Measurements from ENCODE around the gene TNNI3K.

TNNI3K gene

GRCh38 chr1:74505928-74506710, 270.9 kb downstream of the TNNI3K start:
- DNase-seq: no peak

GRCh38 chr1:74508449-74508848, 273.3 kb downstream of the TNNI3K start:
- no peak for DNase-seq

DNA sequence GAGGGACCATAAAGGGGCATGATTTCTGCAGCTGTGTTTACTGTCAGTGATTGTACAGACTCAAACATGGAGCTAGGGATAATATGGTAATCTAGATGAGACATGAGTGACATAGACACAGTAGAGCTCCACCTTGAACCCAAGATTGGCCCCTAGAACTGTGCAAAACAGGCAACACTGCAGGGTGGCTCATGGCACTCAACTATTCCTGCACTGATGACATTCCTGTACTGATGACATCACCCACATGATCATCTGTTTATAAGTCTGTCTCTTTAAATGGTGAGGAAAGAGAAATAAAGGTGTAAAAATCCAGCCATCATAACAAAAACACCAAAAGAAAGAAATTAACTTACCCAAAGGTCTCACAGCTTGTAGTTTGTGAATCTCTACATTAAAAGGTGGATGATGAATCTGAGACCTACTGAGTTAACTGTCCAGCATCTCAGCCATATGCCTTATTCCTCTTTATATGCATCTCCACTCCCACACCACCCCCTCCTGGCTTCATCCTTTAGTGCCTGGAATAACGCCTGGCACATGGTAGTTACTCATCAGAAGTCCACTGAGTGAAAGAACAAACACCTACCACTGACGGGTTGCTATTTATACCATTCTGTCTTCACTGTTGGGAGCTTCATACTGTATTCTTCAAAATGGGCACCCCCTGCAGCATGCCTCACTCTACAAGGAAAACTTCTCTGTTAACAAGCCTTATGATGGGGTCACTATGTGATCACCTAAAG, 277.2 kb downstream of the TNNI3K start, which contains the start of gene LRRC53:
LRRC53 (minus strand) TSS at position 442 of the 746 bp plus-strand sequence. CDS start 29,262 bp downstream, outside the sequence.
- DNase-seq: no peak

DNA sequence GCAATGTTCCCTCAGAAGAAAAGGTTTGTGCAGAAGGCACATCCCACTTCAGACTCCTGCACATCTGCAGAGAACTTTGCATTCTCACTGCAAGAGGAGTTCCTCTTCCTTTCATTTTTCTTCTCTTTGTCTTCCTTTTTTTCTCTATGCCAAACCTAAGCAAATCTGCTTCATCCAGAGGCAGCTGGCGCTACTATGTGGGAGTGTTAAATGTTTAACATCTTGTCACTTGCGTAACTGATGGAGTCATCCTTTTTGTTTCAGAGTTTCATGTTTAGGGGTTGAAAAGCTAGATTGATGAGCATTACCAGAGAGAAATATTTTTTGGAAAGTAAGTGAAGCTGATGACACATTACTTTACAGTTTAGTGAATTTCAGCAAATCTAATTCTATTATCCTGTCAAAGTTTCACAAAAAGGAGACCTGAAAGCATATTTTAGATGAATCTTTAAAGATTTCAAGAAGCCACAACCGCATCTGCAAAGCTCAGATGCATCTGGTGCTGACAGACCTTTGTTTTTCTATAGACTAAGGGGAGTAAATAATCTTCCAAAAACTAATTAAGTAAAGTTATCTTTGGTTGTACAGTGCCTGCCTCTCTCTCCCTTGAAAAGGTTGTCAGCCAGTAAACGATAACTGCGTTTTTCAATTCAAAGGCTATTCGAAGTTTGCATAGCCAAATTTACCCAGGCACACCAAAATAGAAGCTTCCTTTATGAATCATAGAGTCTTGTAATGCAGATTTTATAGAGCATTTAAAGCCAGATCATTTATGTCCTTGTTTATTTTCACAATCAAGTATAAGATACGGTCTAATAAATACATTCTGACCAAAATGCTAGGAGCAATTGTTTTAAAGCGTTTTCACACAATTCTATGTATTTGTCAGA, 278.5 kb downstream of the TNNI3K start:
- no peak for DNase-seq

DNA sequence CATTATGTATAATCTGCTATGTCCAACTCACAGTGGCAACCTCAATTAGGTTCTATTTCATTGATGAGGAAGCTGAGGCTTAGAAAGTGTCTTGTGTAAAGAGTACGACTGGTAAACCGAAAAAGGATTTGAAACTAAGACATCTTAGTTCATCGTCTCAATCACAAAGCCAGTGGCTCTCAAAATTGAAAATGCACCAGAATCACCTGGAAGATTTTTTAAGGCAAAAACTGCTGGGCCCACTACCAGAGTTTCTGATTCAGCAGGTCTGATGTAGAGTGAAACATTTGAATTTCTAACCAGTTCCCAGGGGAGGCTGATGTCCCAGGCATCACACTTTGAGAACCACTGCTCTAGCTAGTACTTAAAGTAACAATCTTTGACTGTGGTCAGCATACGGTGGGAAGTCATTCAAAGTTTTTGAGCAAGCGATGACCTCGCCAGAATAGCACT, 282.4 kb downstream of the TNNI3K start:
- DNase-seq: no peak

DNA sequence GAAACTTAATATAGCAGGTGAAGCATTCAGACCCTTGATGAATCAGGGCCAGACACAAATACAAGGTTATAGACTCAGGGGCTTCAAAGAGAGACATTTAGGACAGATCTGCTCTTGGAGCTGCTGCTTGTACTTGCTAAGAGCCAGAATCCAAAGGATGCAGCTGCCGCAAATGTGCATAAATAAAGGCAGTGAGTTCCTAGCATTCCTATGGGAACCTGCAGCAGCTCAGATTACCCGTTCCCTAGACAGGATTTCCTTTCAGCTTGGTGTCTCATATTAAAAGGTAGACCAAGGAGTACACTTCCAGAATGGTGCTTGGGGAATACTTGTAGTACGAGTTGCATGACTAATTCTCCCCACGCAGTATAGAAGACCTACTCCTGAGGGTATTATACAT, 287.0 kb downstream of the TNNI3K start:
- no peak for DNase-seq

GRCh38 chr1:74523873-74524480, 288.8 kb downstream of the TNNI3K start:
- DNase-seq: no peak

DNA sequence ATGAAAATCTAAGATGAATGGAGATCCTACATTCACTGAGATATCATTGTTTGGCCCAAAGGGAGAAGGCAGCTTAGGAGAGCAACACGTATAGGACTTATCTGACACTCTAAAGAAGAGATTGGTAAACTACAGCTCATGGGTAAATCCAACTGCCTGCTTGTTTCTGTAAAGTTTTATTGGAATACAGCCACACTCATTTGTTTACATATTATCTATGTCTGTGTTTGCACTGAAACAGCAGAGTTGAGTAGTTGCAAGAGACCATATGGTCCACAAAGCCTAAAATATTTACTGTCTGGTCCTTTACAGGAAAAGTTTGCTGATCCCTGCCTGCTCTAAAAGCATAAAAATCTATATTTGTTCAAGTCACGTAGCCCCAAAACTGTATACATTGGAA, 291.5 kb downstream of the TNNI3K start:
- DNase-seq: no peak

DNA sequence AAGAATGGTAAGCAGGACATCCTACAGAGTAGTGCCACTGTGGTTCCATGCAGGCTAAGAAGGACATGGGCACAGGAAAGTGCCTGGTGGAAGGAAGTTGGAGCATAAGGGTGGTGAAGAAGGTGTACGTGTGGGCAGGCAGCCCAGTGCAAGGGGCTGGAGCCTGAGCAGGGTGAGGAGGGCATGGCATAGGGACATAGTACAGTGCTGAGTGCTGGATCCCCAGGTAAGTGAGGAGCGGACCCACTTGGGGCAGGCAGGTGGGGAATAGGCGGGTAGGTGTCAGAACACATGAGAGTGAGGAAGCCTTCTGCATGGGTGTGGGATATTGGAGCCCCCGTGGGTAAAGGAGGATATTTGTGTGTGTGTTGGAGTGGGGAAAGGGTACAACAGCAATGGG, 292.9 kb downstream of the TNNI3K start:
- DNase-seq: no peak

DNA sequence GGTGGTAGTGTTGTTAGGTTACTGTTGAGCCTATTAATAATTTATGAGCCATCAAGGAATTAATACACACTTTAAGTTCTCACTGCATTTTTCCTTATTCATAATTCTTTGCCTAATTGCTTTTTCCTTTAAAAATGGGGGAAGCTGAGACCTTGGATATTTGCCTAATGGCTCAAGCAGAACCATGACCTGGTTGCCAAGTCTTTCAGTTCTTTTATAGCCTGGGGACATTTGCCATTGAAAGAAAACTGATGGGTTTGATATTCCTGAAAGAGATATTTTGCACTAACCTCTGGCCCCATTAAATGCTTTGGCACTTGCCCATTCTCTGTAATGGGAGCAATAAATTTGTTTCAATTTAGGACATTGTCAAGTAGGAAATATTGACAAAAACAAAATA, 295.7 kb downstream of the TNNI3K start:
- DNase-seq: no peak

DNA sequence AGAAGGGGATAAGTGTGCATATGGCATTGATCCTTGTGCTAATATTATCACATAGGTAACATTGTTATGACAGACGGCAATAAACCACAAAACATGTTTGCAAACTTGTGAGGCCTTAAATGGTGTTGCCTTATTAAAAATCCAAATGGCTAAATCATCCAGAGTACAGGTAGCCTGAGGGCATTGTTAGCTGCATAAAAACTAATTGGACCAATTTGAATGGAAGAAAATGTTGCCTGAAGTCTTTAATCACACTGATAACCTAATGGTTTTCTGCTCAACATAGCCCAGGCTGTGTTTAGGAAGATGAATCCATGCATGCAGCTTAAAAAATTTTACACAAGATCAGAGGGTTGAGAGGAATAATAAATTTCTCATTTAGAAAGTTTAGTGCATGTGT, 296.6 kb downstream of the TNNI3K start:
- DNase-seq: no peak

- no peak for DNase-seq
These were observed 299.1 kb downstream of the TNNI3K start for GRCh38 chr1:74534241-74534640.

DNA sequence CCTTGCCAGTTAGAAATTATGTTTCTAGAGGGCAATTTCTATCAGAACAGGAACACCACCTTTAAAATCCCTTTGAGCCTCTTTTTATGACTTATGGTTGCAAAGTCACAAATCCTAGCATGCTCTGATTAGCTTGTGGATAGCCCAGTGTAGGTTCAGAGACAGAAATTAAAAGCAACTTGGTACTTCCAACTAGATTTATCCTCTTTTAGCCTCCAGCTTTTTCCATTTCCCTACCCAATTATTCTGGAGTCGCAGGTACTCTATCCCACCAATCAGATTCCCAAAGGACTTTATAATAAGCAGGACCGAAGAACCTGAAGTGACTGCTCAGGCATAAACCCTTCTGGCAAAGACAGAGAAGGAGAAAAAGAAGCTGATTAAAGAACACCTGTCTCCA, 310.6 kb downstream of the TNNI3K start:
- no peak for DNase-seq

DNA sequence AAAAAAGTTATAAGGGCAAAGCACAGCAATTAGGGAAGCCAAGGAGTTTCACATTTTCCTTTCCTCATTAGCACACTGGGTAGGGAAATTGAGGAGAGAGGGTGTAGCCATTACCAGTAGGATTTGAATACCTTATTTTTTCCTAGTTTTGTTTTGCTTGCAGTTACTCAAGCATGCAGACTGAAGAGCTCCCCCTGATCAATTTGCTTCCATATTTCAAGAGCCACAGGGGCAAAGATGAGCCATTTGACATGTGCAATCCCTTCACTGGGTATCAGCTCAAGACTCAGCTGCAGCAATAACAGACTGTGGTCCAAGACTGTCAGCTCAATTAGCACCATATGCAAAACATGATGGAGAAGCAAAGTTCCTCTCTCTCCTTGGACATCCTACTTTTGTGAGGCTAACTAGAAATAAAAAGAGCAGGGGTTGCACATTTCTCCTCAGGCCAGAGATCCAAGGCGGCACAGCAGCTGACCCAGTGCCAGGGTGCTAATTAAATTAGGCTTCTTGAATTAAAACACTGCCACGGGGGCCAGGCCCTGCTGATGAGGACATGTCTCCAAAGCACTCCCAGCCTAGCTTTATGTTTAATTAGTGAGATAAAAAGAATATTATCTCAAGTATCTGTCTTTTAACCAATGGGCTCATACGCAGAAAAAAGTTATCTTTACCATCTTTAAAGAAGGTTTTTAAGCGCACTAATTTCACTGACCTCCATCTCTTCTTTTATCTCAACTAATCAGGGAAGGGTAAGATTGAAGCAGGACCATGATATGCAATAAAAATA, 314.0 kb downstream of the TNNI3K start:
- DNase-seq: no peak

GRCh38 chr1:74549932-74550331, 314.7 kb downstream of the TNNI3K start:
- no peak for DNase-seq

GRCh38 chr1:74570797-74571492, 335.8 kb downstream of the TNNI3K start:
- DNase-seq: no peak

- no peak for DNase-seq
These were observed 336.3 kb downstream of the TNNI3K start for GRCh38 chr1:74571493-74571800.

GRCh38 chr1:74571891-74572290, 336.7 kb downstream of the TNNI3K start:
- DNase-seq: no peak

DNA sequence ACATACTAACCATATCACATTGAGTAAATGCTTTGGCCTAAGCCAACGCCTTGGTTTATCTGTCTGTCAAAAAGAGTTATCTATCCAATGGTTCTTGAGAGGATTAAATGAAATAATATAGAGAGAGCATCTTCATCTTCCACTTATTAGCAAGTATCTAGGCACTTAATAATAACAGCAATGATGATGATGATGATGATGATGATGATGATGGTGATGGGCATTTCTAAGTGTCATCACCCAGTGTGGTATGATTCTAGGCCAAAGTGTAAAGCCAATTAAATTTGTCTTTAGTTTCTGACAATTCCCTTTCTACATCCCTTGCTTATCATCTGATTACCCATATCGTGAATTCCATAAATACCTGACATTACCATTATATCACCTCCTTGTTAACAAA, 342.9 kb downstream of the TNNI3K start:
- DNase-seq: no peak

DNA sequence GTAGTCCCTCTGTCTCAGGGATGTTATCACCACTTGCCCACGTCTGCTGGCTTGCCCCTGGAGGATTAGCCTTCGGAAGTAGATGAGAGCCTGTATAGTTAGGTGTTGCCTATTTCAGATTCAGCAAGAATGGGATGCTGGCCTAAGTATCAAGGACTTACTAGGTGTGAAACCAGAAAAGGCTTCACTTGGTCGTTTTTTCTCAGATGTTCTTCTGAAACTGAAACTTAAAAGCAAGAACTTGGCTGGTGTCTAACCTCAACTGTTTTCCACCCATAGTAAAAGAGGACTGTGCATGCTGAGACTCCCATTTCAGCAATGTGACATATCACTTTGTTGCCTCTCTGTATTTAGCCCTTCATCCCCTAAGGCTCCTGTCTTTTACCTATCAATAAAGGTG, 344.2 kb downstream of the TNNI3K start:
- DNase-seq: no peak

GRCh38 chr1:74583397-74583796, 348.2 kb downstream of the TNNI3K start:
- no peak for DNase-seq
